Parathyroid adenoma (tissue), 2 donors: Measurements from ENCODE around the gene GANAB.

Experiments used
- H2AFZ ChIP-seq: fragments of 300-600 bp; sonication (generic); one replicate; pipeline ENCODE4 v1.7.0; 2017; ENCODE audit warnings: antibody characterized with exemption, mild to moderate bottlenecking
- H3K27ac ChIP-seq: fragments of 300-600 bp; sonication (generic); one replicate; pipeline ENCODE4 v1.7.0; 2017
- H3K27me3 ChIP-seq: fragments of 300-600 bp; sonication (generic); one replicate; pipeline ENCODE4 v1.7.0; 2017; ENCODE audit warnings: low read length; ENCODE audit not compliant: control insufficient read depth, insufficient read depth
- H3K36me3 ChIP-seq: fragments of 300-600 bp; sonication (generic); one replicate; pipeline ENCODE4 v1.7.0; 2017; ENCODE audit warnings: low read length; ENCODE audit not compliant: control insufficient read depth, insufficient read depth
- H3K4me1 ChIP-seq: fragments of 300-600 bp; sonication (generic); one replicate; pipeline ENCODE4 v1.7.0; 2017; ENCODE audit warnings: control low read depth
- H3K4me2 ChIP-seq: fragments of 300-600 bp; sonication (generic); one replicate; pipeline ENCODE4 v1.7.0; 2017; ENCODE audit warnings: low read length
- H3K4me3 ChIP-seq: fragments of 300-600 bp; sonication (generic); one replicate; pipeline ENCODE4 v1.7.0; 2017; ENCODE audit warnings: low read depth, low read length
- H3K79me2 ChIP-seq: fragments of 300-600 bp; sonication (generic); one replicate; pipeline ENCODE4 v1.7.0; 2017; ENCODE audit warnings: control low read depth
- H3K9ac ChIP-seq: fragments of 300-600 bp; sonication (generic); one replicate; pipeline ENCODE4 v1.7.0; 2017; ENCODE audit warnings: mild to moderate bottlenecking
- H3K9me3 ChIP-seq: fragments of 300-600 bp; sonication (generic); one replicate; pipeline ENCODE4 v1.7.0; 2017; ENCODE audit warnings: low read length; ENCODE audit not compliant: control insufficient read depth
- TF ChIP-seq, protein P1 (sequence below): fragments of 300-600 bp; sonication (generic); IDR thresholded peaks from one replicate; pipeline ENCODE4 v1.7.0; 2017; ENCODE audit warnings: antibody characterized with exemption, mild to moderate bottlenecking
- donor health status: primary hyperparathyroidism.

Gene GANAB

DNA sequence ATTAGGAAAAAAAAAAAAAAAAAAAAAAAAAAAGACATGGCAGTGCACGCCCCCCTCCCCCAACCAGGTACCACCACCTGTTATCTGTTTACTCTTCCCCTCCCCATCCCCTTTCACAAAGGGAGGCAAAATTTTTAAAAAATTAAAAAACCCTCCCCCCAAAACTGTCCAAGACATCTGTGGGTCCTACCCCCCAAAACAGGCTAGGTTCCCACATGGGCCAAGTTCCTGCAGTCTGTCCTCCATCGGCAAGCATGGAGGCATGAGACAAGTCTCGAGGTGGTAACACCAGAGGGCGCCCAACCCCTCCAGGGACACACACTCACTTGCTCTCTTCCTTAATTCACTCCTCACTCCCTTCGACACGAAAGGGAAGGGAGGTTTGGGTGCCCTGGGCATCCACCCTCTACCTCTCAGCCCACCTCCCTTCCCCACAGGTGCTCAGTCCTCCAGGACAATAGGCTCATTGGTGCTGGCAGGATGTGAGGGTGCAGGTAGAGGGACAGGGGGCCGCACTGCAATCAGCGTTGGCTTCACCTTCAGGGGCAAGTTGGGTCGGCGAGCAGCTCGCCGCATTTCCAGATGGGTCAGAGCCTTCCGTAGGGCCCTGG lies 52.9 kb downstream of the GANAB start:
- Histone ChIP-seq H3K4me2 (no peak overlapping the region), H2AFZ (no peak overlapping the region), H3K36me3 (no peaks in the 10 kb centered on the region), H3K4me1 (peaks cover 8% of the 10 kb centered on the region), H3K27ac (no peak overlapping the region), H3K9ac (no peak overlapping the region), H3K27me3 (no peaks in the 10 kb centered on the region), H3K79me2 (no peaks in the 10 kb centered on the region), H3K9me3 (no peaks in the 10 kb centered on the region), H3K4me3 (no peak overlapping the region)
- TF ChIP-seq, protein P1, sequence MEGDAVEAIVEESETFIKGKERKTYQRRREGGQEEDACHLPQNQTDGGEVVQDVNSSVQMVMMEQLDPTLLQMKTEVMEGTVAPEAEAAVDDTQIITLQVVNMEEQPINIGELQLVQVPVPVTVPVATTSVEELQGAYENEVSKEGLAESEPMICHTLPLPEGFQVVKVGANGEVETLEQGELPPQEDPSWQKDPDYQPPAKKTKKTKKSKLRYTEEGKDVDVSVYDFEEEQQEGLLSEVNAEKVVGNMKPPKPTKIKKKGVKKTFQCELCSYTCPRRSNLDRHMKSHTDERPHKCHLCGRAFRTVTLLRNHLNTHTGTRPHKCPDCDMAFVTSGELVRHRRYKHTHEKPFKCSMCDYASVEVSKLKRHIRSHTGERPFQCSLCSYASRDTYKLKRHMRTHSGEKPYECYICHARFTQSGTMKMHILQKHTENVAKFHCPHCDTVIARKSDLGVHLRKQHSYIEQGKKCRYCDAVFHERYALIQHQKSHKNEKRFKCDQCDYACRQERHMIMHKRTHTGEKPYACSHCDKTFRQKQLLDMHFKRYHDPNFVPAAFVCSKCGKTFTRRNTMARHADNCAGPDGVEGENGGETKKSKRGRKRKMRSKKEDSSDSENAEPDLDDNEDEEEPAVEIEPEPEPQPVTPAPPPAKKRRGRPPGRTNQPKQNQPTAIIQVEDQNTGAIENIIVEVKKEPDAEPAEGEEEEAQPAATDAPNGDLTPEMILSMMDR, result peak; percentile 42

DNA sequence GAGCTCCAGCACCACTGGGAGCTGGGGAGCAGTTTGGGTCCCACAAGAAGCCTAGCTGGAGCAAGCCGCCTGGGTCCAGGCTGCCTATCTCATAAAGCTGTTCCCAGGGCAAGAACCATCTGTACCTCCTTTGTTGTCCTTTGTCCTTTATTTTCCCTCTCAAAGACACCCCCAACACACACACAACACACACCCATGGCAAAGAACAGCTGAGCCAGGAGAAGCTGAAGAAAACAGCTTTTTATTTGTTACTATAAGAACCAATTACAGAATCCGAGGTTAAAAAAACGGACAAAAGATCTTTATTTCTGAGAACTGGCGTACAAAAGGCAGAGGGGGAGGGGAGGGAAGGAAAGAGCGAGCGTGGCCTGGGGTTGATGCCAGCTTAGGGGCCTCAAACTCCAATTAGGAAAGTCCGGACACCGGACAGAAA lies 53.4 kb downstream of the GANAB start:
- Histone ChIP-seq H3K4me1 (peaks cover 8% of the 10 kb centered on the region), H3K27me3 (no peaks in the 10 kb centered on the region), H3K9me3 (no peaks in the 10 kb centered on the region), H3K36me3 (no peaks in the 10 kb centered on the region), H2AFZ (no peak overlapping the region), H3K4me2 (no peak overlapping the region), H3K79me2 (no peaks in the 10 kb centered on the region), H3K9ac (no peak overlapping the region), H3K27ac (no peak overlapping the region), H3K4me3 (no peak overlapping the region)
- TF ChIP-seq, protein P1, result no peak

GRCh38 chr11:62592146-62592815 lies 54.1 kb downstream of the GANAB start:
- peak overlapping the region; percentile 94 for H3K27ac ChIP-seq
- H3K4me1 ChIP-seq, result peaks cover 8% of the 10 kb centered on the region
- H3K9ac ChIP-seq, result no peak overlapping the region
- no peaks in the 10 kb centered on the region for H3K79me2 ChIP-seq
- no peaks in the 10 kb centered on the region for H3K9me3 ChIP-seq
- no peaks in the 10 kb centered on the region for H3K27me3 ChIP-seq
- peak overlapping the region; percentile 63 for H3K4me3 ChIP-seq
- H3K4me2 ChIP-seq, result peak overlapping the region; percentile 87
- TF ChIP-seq, protein P1, result no peak
- no peaks in the 10 kb centered on the region for H3K36me3 ChIP-seq
- H2AFZ ChIP-seq, result peak overlapping the region; percentile 92

- H3K4me1 ChIP-seq, result peaks cover 8% of the 10 kb centered on the region
- H3K27ac ChIP-seq, result peak within 1 kb of the TSS; percentile 94
- H2AFZ ChIP-seq, result peak within 1 kb of the TSS; percentile 92
- peak within 1 kb of the TSS; percentile 87 for H3K4me2 ChIP-seq
- no peaks in the 10 kb centered on the region for H3K27me3 ChIP-seq
- no peaks in the 10 kb centered on the region for H3K79me2 ChIP-seq
- TF ChIP-seq, protein P1, result no peak
- H3K4me3 ChIP-seq, result peak within 1 kb of the TSS; percentile 89
- no peaks in the 10 kb centered on the region for H3K9me3 ChIP-seq
- H3K36me3 ChIP-seq, result no peaks in the 10 kb centered on the region
- peak within 1 kb of the TSS; percentile 67 for H3K9ac ChIP-seq
These were observed 54.8 kb downstream of the GANAB start, which contains the start of gene TUT1 for GRCh38 chr11:62591448-62592145. Gene TUT1, minus strand, starts transcription at chr11:62591523. Its CDS starts 38 bp downstream, at chr11:62591485.
